Right kidney (tissue), 1 donor: ENCODE results near the gene ADD3.

ENCODE experiments used
- DNase-seq: peaks from one replicate; pipeline ENCODE4 v3.0.0-alpha.2; 2016

ADD3 gene

DNA sequence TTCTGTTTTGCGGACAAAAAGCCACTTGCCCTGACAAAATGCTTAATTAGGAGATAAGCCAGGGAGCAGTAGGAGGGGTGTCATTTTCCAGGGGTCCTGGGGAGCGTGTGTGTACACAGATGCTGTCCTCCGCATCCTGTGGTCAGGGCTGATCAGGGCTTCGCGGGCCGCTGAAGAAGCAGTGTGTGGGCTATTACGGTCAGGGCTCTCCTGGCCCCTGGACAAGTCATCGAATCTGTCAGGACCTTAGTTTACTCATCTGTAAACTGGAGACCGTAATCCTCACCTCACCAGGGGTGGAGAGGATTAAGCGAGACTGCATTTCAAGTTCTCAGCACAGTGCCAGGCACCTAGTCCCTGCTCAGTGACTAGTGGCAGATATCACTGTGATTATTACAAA, 173.7 kb downstream of the ADD3 start:
- no peak for DNase-seq

DNA sequence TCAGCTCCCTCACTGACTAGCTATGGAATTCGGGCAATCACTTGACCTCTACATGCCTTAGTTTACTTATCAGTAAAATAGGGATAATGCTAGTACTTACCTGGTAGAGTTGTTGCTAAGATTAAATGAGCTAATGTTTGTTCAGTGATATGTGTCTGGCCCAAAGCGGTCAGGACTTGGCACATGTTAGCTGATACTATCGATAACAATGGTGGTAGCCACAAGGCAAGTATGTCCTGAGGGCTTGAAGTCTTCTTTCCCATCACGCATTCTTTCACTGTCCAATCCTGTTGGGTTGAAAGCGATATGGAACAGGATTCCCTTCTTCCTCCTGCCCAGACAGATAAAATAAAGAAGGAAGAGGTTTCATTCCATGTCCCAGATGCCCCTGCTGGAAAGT, 174.1 kb downstream of the ADD3 start:
- no peak for DNase-seq

DNA sequence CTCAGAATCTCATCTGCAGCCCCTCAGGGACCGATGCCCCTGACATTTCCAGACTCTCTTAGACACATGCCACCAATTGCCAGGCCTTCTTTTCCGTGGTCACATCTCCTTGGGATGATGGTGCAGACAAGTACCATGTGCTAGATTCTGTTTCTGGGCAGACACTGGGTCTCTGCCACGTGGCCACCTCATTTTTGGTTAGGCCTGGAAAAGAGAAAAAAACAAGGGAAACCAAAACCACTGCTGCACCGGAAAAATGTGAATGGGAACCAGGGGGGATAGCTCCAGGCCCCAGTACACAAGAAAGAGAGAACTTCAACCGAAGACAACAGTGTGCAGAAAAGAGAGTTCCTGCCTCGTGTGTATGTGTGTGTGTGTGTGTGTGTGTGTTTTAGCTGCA, 176.6 kb downstream of the ADD3 start:
- no peak for DNase-seq
